Skin of body (tissue), 2 donors: ENCODE results near the gene CFAP20DC. TPM values are rescaled to one million over a fixed set of nuclear protein-coding genes. Genes with fewer than 3 reads are reported as not detected.
"Not testable (repeated sequence)": the region's sequence is repeated elsewhere in the genome, so short reads cannot be mapped to it uniquely, and the experiment has no call there.

Source experiments
- DNase-seq: peaks from one replicate; lab custom pipeline; 2025; lab: John Stamatoyannopoulos, UW
- total RNA-seq: library from RNA; depleted of rRNA; stranded (reverse); fragments of >200 nt; gene quantifications from one replicate; pipeline ENCODE4 v1.2.3, GENCODE V29; 2014

Gene CFAP20DC
- total RNA-seq, 1 donor from 2014 or later, result 1.3 TPM

DNA sequence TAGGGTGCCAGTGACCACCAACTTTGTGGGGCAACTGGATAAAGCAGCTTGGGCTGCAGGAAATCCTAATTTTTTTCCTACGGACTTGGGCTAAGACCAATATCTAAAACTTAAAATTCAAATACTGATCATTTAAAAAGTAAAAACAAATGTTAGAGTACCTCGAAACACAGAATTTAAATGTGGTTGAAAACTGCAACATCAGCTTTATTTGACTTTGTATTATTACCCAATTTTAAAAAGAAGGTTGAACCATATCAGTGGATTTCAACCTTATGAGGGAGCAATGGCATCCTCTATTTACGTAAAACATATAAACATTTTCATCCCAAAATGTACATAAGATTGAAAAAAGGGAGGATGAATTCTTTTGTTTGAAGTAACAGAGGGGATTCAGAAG lies 26.2 kb downstream of the CFAP20DC start:
- DNase-seq, result no peak

- no peak for DNase-seq
These were observed 32.2 kb downstream of the CFAP20DC start for GRCh38 chr3:59017617-59017984.

DNA sequence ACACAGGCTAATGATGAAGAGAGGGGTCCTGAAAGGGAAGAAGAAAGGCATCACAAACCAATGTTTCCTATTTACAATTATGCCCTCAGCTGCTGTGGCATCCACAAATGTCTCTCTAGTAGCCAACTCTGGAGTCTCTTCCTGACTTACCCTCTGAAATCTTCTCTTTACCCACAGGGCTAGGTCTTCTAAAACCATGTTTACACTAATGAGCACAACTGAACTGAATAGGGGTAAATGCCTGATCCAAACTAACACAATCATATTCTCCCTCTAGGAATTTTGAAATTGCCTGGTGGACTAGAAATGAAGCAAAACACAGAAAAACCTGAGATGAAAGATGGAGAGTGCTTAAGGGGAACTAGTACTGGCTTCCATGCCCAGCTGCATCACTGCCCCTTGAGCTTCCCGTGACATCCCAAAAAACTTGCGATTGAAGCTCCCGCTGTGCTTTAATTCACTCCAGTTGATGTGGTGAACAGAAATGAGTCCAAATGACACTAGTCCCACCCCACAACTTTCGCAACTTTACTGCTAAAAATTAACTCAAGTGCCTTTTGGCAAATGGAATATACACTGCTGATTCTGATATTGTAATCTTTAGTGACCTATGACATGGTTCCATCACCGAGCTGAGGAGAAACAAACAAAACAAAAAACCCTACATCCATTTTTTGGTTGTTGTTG lies 32.8 kb downstream of the CFAP20DC start:
- DNase-seq, result no peak

DNA sequence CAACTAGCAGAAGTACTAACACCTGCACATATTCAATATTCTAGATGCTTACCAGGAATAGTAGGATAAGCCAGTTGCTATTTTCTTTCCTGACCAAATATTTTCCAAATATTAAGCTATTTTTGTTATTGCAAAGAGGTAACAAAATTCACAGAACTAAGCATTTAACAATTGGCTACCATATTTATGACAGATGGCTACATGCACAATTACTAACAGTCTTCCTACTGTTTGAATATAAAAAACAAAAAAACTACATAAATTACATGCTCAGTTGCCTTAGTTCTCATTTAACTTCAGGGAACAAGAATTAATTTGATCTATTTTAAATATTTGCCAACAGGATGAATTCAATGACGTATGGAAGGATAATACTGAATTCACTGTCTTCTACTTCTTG lies 36.2 kb downstream of the CFAP20DC start:
- DNase-seq, result no peak

- no peak for DNase-seq
These were observed 42.9 kb downstream of the CFAP20DC start for GRCh38 chr3:59006634-59007517.

- no peak for DNase-seq
These were observed 48.1 kb downstream of the CFAP20DC start for GRCh38 chr3:59001675-59002074.

- no peak for DNase-seq
These were observed 50.1 kb downstream of the CFAP20DC start for GRCh38 chr3:58999774-59000160.

DNA sequence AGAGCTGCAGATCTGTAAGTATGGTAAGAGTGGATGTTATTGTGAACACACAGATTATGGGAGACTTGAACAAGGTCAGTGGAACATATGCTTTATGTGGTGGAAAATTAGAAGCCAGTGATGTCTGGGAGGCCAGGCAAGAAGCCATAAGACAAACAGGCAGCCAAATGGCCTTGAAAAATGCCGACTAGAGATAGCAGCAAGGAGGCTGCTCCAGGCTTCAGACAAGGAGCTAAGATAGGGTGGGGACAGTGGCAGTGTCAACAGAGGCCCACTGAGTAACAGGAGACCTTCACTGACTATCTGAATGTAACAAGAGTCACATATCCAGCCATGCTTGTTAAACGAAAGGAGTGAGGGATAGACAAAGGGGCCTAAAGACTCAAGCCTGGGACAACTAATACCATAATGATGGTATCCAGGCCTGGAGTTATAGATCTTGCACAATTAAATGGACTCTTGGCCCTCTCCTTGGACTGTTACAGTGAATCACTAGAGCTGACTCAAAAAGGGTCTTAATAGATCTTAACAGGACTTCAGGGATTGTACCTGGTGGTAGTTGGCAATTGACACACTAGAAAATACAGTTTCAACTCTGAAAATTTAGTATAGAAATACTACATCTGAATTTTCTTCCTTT lies 50.6 kb downstream of the CFAP20DC start:
- no peak for DNase-seq

DNA sequence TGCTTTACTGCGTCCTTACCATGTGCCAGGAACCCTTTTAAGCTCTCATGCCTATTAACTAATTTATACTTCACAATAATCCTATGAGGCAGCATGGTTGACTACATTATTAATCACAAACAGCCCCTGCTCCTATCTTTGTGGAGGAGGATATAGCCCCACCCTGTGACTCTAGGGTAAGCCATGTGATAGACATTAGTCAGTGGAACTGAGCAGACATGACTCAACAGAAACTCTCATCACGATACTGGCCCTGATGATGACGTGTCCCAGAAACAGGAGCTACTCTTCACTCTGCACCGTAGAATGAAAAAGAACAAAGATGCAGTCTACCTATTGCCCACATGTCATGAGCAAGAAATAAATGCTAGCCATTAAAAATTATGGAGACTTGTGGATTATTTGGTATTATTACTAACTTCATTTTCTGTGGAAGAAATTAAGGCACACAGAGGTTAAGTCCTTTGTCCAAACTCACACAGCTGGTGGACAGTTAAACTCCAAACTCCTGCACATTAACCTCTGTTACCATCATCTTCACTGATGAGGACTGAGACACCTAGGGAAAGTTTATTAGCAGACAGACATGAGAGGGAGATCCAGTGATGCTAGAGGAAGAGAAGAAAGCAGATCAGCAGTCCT lies 51.2 kb downstream of the CFAP20DC start:
- DNase-seq, result no peak

DNA sequence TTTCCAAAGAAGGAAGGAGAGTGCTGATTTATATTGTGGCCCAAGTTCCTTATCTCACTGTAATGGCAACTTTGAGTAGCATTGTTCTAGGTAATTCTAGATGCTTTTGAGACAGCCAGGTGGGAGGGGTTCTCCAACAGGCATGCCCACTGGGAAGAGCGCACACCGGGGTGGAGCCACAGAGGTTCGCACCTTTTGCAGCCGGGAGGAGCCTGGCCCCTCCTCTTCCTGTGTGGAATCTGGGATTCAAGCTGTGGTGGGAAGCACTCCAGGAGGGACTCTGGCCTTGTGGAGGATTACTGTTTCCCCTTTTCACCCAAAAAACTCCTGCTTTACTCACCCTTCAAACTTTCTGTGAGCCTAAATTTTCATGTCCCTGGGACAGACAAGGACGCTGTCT lies 53.1 kb downstream of the CFAP20DC start:
- no peak for DNase-seq

GRCh38 chr3:58994746-58995330 lies 55.0 kb downstream of the CFAP20DC start:
- no peak for DNase-seq

- no peak for DNase-seq
These were observed 56.3 kb downstream of the CFAP20DC start for GRCh38 chr3:58993547-58993946.

DNA sequence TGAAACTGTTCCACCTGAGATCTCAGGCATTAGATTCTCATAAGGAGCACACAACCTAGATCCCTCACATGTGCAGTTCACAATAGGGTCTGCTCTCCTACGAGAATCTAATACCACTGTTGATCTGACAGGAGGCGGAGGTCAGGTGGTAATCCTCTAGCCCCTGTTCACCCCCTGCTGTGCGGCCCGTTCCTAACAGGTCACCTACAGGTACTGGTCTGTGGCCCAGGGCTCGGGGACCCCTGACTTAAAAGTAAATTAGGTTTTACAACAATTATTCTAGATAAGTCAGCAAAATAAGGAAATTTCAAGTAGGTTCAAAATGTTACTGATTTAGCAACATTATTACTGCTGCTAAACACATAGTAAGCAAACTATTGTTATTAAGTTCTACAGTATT lies 58.2 kb downstream of the CFAP20DC start:
- no peak for DNase-seq

DNA sequence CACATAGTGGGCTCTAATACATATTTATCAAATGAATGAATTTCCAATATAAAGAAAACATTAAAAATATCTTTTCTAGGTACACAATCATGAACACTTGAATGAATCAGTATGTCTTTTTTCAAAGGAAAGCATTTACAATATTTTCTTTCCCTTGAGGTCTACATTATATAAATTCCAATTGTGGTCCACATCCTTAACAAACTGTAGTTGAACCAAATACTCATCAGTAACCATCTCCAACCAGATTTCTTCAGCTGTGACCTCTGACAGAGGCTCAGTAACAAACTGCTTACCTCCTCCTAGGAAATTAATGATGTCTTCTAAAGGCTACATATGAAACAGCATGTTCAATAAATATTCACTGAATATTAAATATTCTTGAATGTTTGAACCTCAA lies 58.8 kb downstream of the CFAP20DC start:
- no peak for DNase-seq

DNA sequence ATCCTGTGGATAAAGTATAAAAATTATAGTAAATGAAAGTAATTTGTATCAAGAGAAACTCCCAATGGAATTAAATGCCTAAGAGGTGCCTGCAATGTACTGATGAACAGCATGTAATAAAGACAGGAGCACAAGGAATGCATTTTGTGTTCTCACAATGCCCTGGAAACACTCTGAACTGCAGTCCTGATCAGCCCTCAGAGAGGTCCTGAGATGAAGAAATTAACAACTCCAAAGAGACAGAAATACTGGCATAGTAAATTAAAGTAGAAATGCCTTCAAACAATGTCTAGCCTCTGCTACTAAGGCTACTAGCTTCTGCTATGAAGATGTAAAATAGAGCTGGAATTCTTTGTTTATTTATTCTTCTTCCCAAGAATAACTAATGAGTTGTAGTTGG lies 59.9 kb downstream of the CFAP20DC start:
- no peak for DNase-seq

- no peak for DNase-seq
These were observed 60.7 kb downstream of the CFAP20DC start for GRCh38 chr3:58989163-58989562.

- DNase-seq, result no peak
These were observed 61.8 kb downstream of the CFAP20DC start for GRCh38 chr3:58988041-58988440.

- no peak for DNase-seq
These were observed 63.2 kb downstream of the CFAP20DC start for GRCh38 chr3:58986654-58987053.

DNA sequence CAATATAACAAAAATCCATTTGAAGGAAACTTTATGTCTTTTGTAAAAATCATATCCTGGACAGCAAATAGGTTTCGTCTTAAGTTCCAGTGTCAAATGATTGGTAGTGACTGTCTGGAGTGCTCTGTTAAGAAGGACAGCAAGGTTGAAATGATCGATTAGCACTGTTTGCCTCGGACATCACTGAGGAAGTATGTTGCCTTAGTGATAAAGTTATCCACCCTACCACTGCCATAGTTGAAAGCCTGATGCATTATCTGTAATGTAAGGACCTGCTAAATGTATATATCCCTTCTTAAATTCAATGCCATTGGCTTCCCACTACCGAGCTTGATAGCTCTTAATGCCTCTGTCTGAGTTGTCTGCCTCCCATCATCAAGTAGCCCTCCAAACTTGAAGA lies 70.0 kb downstream of the CFAP20DC start:
- DNase-seq, result no peak

DNA sequence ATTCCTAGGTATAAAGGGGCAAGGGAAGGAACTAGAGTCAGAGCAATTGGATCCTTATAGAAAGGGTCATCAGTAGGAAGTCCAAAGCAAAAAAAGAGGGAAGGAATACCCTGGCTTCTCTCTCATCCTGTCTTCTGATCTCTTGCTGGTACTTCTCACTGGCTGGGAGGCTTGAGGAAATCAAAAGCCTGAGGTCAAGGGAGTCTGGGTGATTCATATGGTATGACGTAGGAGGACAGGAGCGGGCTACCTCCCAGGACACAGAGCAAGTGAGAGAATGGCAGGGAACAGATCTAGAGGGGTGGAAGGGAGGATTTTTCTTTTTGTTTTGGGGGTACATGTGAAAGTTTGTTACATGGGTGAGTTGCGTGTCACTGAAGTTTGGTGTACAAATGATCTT lies 76.0 kb downstream of the CFAP20DC start:
- DNase-seq, result no peak

- not testable (repeated sequence) for DNase-seq
These were observed 82.0 kb downstream of the CFAP20DC start for GRCh38 chr3:58967866-58968265.

GRCh38 chr3:58965865-58966264 lies 84.0 kb downstream of the CFAP20DC start:
- no peak for DNase-seq
